HG02840 (cell line): ENCODE measurements around the gene ATG16L2.
"Not testable (repeated sequence)": the region's sequence is repeated elsewhere in the genome, so short reads cannot be mapped to it uniquely, and the experiment has no call there.

Experiments used
- ATAC-seq: cut with Tn5 transposase; IDR thresholded peaks from one replicate; pipeline ENCODE4 v1.9.1; 2021; ENCODE audit warnings: mild to moderate bottlenecking, moderate library complexity, moderate number of reproducible peaks; ENCODE audit not compliant: unreplicated experiment, low FRiP score

Gene ATG16L2

DNA sequence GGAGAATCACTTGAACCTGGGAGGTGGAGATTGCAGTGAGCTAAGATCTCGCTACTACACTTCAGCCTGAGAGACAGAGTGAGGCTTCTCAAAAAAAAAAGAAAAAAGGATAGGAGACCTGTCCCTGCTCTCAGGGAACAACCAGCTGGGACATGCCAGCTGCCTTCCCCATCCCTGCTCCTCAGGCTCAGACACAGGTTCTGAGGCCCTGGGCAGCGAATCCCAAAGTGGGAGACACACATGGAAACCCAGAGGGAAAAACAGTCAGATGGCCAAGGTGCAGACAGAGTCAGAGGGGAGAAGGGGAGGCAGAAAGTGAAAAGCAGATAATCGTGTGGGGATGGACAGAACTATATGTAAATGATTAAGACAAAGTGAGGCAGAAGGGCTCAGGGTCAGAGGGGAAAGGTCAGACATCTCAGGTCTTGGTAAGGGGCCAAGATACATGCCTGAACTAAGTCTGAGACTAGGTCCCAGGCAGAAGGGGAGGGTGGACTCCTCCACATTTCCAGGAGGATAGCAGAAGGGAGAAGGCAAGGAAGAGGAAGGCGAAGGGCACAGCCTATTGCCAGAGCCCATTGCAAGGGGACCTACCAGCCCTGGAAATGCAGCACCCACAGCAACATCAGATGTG is 34.6 kb upstream of the ATG16L2 start:
- no peak for ATAC-seq

DNA sequence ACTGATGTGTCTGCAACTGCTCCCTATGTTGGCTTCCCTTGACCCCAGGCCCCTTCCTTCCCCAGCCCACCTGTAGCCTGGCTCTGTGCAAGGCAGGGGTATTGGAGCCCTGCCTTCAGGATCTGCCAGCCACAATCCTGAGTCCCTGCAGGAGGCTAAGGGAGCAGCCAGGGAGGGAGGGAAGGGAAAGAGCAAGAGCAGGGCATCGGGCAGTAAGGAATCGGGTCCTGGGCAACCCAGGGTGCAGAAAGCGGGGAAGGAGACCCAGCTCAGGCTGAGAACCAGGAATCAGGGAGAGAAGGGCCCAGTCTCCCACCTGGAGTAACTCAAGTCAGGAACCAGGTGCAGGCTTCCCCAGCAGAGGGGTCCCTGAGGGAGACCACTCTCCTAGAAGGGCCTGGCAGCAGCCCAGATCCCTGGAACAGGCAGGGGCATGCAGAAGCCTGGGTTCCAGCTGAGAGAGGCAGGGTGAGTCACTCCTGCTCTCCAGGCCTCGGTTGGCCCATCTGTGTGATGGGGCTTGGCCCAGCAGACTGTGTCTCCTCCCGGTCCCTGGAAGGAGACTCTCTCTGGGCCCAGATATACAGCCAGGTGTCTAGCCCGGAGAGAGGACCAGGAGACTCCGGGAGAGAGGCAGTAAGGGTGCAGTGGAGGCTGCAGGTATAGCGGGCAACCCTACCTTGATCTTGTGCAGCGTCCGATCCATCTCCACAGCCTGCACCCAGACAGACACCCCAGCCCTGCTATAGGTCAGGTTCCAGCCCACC is 33.7 kb upstream of the ATG16L2 start:
- no peak for ATAC-seq

DNA sequence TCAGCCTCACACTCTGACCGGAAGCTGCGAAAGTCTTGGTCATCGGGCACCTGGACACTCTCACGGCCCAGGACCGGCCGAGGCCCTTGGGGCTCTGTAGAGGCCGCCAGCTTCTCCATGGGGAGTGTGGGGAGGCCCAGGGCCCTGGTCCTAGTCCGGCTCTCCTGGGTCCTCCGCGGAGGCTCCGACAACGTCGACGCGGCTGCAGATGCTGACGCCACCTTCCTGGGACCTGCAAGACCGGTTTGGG is 33.2 kb upstream of the ATG16L2 start:
- ATAC-seq = no peak

DNA sequence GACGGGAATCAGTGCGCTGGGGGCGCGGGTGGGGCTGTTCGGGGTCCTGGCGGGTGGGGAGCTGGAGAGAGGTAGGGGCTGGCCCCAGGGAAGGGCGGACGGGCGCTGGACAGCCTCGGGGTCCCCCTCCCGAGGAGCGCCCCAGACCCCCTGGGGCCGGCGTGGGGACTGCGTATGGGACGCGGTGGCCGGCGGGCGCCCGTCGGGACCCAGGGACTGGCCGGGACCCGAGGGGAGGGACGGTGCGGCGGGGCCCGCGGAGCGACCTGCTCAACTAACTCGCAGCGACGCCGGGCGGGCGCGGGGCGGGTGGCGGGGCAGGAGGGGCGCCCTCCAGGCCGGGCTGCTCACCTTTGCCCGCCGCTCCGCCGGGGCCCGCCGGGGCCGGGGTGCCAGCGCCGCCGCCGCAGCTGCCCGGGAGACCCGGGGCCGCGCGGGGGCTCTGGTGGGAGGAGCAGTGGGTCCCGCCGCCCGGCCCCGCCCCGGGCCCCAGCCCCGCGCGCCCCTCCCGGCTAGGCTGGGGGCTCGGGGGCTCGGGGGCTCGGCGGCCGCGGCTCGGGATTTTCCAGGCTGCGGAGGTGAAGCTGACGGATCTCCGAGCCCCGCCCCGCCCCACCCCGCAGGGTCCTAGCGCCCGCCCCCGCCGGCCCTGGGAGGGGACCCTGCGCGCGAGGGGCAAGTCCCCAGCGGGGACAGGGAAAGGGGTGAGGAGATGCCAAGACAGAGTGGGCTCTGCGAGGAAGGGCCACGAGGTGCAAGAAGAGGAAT is 32.7 kb upstream of the ATG16L2 start:
- ATAC-seq = no peak

DNA sequence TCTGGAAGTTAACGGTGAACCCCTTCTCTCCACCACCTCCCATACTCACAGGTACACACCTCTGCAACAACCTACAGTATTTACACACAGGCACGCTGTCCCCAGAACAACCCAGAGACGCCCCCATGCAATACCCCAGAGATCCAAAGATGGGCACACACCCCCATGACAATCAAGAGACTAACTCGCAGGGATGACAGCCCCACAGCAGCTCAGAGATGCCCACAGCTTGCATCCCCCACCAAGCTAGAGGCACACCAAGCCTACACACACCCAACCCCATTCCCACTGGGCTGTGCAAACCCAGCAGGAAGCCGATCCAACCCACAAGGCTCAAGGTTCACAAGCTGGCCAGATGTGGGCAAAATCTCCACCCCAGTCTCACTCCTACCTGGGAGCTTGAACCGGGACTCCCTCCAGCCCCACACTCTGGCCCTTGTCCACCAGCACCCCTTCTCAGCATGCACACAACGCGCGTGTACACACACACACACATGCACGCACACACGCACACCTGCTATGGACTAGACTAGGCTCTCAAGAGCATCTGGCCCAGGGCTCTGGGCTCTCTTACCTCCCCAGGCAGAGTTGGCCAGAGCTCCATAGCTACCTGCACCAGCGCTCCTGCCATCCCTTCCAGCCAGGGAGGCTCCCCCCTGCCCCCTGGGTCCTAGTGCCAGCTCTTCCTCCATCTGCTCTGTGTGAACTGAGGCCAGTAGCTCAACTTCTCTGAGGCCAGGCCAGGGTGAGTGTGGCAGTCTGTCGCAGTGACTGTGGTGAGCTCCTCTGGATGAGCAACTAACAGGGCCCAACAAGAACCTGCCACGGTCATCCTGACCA is 31.9 kb upstream of the ATG16L2 start:
- ATAC-seq = no peak

DNA sequence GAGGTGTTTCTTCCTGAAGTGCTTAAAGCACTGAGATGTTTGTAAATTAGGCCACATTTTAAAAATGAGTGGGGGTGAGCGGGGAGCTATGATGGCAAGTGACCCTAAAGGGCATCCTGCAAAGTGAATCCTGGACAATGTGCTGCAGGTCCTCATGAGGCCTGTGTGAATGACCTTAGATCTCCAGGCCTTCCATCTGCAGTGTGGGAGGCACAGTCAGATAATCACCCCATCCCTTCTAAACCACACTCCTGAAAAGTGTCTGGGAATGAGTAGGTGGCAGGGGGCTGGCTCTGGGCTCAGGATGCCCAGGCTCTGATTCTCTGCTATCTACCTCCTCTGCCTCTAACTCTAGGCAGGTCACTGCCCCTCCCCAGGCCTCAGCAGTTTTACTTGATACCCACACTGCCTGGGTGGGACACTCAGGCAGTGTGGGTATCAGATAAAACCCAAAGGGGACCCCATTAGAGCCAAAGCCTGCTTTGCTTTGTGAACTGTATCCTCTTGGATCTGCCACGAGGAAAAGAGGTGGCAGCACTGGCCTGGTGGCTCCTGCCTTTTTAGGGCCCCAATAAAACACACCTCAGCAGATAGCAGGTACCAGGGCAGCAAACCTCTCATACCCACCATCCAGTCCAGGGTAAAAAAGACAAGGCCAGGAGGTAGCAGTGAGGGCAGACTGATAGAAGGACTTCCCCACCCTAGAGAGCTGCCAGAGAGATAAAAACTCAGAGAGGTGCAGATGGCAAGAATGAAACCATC is 30.9 kb upstream of the ATG16L2 start:
- ATAC-seq = no peak

DNA sequence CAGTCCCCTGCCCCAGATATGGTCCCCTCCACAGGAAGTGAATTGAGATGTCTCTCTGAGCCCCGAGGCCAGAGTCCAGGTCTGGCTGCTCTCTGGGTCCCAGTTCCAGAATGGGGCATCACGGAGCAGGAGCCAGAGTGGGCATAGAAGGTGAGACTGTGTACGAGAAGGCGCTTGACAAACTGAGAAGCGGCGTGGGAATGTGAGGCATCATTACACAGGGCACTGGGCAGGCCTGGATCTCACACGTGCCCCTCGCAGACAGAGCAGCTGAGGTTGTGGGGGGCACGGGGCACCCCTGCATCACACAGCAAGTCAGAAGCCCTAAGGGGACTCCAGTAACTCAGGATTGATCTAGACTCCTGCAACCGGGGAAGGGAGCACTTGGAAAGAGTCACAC is 29.5 kb upstream of the ATG16L2 start:
- no peak for ATAC-seq

DNA sequence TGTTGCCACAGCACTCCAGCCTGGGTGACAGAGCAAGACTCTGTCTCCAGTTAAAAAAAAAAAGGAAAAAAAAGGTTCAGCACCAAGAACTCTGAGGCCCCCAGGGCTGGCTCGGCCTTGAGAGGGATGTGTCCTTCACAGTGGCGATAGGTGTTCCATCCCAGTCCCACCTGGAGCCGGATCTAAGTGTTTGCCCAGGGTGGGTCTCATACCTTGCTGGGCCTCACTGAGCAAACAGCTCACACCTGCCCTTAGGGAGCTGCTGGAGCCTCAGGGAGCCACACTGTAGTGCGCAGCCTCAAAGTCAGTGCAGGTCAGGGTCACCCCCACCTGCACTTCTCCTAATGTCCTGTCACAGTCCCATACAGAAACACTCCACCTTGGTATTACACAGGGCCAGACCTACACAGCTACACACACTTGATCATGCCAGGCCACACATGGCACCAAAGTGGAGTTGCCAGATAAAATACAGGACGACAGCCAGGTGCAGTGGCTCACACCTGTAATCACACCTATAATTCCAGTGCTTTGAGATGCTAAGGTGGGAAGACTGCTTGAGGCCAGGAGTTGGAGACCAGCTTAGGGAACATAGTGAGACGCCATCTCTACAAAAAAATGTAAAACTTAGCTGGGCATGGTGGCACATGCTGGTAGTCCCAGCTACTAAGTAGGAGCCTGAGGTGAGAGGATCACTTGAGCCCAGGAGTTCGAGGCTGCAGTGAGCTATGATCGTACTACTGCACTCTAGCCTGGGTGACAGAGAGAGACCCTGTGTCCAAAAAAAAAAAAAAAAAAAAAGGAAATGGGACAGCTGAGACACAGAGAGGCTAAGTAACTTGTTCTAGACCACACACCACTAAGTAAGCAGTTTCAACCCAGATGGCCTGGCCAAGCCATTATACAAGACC is 27.7 kb upstream of the ATG16L2 start:
- ATAC-seq = no peak

DNA sequence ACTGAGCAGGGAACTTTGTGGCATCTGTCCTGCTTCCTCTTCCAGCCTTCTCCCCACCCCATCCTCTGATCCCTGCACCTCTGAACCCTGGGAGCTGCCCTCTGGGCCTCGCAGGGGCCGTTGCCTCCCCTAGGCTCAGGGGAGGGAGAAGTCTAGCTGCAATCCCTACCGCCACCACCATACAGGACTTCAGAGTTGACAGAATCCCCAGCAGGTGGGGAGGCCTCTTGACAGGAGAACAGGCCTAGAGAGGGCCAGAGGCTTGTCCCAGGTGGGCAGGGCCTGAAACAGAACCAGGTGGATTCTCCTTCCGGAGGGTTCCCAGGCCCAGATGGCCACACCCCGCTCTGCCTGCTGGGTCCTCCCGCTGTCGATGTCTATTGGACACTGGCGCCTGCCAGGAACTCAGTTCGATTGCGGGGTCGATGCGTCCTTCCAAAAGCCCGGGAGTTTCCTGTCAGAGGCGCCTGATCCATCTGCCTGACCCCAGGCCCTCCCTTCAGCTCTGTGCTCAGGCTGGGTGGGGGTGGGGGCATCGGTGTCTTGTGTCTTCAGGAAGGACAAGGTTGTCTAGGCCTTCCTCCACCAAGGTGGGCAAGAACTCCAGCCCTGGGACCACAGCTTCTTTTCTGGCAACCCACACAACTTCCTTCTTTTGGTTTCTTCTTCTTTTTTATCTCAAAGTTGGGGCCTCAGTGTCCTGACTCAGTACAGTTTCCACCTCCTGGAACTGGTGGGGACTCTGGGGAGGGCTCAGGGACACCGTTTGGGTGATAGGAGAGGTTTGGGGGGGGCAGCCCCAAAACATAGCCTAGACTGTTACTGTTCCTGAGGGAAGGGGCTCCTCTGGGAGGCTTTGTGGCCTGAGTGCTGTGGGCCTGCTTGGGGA is 26.8 kb upstream of the ATG16L2 start:
- no peak for ATAC-seq

DNA sequence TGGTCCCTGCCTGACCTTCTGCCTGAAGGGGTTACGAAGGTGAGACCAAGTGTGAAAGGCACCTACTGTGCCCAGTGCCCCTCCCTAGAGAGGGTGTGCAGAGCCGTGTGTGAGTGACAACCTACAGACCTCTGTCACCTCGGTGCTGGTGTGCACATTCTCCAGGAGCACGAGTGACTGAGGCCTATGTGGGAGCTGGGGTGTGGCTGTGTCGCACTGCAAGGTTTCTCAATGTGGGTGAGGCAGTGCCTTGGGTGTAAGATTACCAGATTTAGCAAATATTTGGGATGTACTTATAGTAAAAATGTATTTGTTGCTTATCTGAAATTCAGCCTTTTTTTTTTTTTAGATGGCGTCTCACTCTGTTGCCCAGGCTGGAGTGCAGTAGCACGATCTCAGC is 26.0 kb upstream of the ATG16L2 start:
- ATAC-seq = no peak

DNA sequence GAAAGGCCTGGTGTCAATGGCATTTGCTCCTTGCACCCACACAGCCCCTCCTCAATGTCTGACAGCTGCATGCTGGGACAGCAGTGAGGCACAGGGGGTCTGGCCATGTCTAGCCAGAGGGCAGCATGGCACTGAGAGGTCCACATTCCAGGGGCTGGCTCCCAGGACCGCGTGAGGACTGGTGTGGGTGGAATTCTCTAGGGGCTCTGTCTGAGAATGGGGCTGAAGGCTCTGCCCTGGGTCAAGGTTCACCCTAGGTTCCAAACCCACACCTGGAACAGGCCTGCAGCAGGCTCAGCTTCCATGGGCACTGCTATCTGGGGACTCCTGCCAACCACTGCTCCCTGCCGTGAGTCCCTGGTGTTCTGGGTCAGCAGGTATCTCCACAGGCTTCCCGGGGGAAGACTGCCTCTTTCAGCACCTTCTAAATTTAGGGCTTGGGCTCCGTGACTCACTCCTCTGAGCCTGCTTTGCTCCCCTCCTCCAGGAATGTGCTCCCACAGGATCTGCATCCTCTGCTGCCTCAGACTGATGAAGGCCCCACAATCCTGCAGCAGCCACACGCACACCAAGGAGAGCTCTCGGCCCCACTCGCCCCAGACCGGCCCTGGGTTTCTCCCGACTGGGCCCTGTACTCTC is 24.6 kb upstream of the ATG16L2 start:
- ATAC-seq = no peak

DNA sequence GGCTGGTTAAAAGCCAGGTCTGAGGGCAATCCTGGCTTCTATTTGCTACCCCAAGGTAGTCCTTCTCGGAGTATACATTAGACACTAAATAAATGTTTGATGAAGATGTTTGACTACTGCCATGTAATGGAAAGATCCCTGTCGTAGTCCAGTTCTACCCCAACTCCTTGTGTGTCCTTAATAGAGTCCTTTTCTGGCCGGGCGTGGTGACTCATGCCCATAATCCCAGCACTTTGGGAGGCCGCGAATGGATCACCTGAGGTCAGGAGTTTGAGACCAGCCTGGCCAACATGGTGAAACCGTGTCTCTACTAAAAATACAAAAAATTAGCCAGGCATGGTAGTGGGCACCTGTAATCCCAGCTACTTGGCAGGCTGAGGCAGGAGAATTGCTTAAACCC is 23.0 kb upstream of the ATG16L2 start:
- ATAC-seq = not testable (repeated sequence)

DNA sequence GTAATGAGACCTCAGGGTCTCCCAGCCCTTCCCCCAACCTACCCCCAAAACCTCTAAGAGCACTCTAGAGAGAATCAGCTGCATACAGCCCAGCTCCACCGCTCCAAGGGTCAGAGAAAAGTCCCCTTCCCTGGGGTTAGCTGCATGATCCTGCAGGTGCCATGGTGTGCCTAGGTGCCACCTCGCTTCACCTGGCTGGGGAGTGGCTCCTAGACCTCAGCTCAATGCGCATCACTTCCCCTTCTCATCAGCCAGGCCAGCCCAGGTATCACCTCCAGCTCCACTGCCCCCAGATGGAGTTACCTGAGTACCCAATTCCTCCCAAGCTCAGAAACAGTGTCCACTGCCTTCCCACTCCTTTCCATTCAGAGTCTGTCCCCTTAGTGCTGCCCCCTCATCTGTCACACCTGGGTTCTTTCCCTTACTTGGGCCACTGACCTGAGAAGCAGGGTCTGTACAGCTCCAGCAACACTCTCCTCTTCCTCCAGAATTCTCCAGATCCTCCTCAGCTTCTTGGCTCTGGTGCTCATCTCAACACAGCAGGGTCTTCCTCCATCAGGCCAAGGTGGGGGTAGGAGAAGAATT is 21.7 kb upstream of the ATG16L2 start:
- ATAC-seq = no peak

DNA sequence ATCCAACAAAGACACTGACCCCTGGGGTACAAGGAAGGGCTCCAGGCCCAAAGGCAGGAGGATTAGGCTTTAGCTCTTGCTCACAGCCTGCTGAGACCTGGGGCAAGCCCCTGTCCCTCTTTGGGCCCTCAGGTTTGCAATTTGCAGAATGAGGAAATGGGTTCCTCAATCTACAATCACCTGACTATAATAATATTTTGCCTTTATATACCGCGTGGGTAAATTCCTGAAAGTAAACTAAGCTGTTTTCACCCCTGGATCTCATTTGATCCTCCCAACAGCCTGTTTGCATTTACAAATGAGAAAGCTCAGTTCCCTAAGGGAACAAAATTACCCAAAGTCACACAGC is 21.2 kb upstream of the ATG16L2 start:
- ATAC-seq = no peak

DNA sequence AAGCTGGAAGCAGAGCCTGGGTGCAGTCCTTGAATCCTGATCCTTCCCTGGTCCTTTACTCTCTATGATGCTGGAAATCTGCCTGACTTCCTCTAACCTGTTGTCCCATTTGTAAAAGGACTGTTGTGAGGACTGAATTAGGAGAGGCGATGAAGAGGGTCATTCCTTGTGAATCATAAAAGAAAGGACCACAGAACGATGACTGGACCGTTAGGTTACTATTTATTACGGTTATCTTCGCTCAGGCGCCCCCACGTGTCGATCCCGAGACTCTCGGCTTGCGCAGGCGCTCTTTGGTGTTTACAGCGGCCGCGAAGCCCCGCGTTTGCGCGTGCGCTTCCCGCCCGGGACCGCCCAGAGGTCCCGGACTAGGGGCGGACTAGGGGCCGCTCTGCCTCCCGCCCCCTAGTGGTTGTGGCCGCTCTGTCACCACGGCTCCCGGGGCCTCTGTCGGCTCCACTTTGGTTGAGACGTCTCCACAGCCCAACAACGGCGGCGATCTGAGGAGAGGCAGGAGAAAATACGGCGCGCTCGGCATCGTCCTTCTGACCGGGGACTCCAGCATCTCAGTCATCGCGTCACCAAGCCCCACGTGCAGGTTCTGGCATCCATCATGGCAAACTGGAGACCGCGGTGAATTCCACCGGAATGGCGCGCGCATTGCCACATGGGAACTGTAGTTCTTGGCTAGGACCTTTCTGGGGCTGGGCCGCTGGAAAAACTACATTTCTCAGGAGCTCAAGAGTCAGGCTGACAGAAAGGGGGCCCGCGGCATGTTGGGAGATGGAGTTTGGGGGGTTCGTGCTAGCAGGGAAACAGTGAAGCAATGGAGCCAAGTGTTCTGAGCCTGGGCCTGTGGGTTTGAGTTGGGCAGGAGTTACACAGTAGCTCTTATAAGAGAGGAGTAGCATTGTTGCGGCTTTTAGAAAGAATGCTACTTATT is 20.5 kb upstream of the ATG16L2 start, which contains the start of gene STARD10:
STARD10 (minus strand) TSS at position 623 of the 943 bp plus-strand sequence. CDS start 12,866 bp downstream, outside the sequence.
- peak; percentile 80 for ATAC-seq

DNA sequence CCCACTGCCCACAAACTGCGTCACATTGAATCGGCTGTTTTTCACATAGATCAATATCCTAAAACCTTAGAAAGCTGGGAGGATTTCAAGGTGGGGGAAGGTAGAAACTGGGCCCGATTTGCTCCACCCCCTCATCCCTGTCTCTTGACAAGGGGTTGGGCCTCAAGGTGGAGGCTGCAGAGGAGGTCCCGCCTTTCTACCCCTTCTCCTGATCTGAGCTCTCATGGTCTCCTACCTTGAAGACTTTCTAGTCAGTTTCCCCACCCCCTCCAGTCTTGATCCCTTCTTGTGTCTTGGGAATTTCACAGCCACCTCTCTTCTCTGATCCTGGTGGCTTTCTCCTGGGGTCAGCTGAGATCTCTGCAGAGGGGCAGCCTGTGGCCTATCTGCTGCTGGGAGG is 15.8 kb upstream of the ATG16L2 start:
- no peak for ATAC-seq
